Peyer's patch (tissue), 4 donors: Measurements from ENCODE around the gene EIF3I.

Source experiments
- POLR2A ChIP-seq, 2 donors: fragments of 450-650 bp; IDR thresholded peaks; one replicate each; pipeline ENCODE4 v1.5.1; 2017; ENCODE audit warnings: antibody characterized with exemption in 2 of 2, mild to moderate bottlenecking in 2 of 2, moderate library complexity in 2 of 2
- TF ChIP-seq, protein P1 (sequence below), 6 experiments: fragments of 450-650 bp in 4 of 6; fragments of 200-600 bp in 2 of 6; sonication (generic) in 1 of 6; IDR thresholded peaks; one replicate each; pipeline ENCODE4 v1.5.1; 2017 to 2019; ENCODE audit warnings: antibody characterized with exemption in 6 of 6, mild to moderate bottlenecking in 3 of 6, moderate library complexity in 1 of 6

DNA sequence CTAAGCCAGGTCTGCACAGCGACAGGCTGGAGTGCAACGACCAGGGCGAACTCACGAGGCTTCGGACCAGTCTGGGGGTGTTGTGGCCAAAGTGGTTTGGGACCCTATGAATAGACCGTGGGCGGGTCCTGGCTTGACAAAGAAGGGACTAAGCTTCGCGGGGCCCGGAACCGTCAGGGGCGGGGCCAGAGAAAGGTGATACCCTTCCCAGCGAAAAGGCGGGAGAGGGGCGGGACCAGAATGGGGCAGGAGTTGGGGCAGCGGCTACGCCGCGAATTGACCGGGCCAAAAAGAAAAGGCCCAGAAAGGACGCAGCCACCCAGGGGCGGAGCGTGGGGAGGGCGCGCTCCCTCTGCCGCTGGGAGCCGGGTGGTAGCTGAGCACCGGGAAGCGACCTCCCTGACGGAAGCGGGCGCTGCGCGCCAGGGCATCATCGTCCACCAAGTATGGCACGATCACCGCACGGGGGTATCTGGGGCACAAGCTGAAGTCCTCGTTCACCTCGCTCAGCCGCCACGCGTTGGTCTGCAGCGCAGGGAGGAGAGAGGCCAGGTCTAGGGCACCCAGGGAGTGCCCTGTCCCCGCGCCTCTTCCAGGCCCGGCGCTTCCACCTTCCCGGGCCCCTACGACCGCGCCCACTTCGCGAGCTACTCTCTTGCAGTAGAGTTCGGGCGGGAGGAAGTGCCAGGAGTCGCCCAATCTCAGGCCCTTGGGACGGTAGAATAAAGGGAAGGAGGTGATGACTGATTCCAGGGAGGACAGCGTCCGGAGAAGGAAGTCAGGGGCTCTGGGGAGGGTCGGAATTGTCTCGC is 18.1 kb downstream of the EIF3I start:
- TF ChIP-seq, protein P1, sequence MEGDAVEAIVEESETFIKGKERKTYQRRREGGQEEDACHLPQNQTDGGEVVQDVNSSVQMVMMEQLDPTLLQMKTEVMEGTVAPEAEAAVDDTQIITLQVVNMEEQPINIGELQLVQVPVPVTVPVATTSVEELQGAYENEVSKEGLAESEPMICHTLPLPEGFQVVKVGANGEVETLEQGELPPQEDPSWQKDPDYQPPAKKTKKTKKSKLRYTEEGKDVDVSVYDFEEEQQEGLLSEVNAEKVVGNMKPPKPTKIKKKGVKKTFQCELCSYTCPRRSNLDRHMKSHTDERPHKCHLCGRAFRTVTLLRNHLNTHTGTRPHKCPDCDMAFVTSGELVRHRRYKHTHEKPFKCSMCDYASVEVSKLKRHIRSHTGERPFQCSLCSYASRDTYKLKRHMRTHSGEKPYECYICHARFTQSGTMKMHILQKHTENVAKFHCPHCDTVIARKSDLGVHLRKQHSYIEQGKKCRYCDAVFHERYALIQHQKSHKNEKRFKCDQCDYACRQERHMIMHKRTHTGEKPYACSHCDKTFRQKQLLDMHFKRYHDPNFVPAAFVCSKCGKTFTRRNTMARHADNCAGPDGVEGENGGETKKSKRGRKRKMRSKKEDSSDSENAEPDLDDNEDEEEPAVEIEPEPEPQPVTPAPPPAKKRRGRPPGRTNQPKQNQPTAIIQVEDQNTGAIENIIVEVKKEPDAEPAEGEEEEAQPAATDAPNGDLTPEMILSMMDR (IDR thresholded peaks at IDR 0.05), result peak; percentile 14 to 42 (median 24)
- TF ChIP-seq POLR2A (IDR thresholded peaks at IDR 0.05), result peak; percentile 12 to 59
